ENCODE data around the gene TTC28.

Gene TTC28

DNA sequence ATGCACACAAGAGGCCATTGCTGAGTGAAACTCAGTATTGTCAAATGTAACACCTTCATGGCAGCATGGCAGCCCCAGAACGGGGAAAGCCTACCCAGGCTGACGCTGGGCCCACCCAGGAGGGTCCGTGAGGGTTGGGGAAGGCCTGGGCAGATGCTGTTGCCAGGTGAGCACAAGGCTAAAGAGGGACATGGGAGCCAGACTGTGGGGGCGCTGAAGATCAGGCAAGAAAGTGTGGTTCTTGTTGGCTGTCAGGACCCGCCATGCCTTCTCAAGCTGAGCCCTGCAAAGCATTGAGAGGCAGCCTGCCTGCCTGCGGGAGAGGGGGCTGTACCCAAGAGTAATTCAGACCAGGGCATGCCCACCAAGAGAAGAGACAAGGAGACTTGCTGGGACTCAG lies 675.6 kb downstream of the TTC28 start:
- no peak for DNase-seq (ENCODE audit: low read depth, low spot score)
- no peak for TF ChIP-seq CTCF (IDR thresholded peaks at IDR 0.05; ENCODE audit: insufficient read depth, low read length, missing control alignments)
- POLR2A ChIA-PET = no interaction called here
- H3K4me3 ChIP-seq (ENCODE audit: low read depth, low read length) = no peak overlapping the region
- CTCF ChIA-PET = interaction anchor here (1.9 to 20.1 kb wide), 3 partner anchors 9 to 124 kb away, joined by 7 to 514 read pairs (median 9); no protein-coding TSS in a partner anchor

DNA sequence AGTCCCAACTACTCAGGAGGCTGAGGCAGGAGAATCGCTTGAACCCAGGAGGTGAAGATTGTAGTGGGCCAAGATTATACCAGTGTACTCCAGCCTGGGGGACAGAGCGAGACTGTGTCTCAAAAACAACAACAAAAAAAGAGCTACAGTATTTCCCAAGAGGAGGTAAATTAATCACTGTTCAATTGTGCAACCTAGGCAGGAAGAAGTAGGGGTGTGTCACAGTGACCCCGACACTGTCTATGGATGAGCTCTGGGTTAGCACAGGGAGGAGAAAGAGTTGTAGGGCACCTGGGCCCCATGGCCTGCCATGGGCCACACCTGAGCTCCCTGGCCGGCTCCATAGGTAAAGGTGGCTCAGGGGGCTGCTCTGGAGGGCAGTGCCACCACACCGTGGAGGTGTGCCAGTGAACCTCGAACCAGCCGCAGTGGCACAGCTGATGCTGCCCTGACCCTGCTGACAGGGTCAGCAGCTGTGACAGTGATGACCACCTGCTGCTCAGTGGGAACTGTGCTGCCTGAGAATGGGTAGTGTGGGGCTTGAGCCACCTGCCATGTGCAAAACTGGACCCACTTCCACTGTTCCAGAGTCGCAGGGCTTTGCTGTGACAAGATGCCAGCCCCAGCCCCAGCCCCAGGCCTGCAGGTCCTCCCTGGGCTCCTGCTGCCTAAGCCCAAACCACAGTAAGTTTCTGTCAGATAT lies 676.6 kb downstream of the TTC28 start:
- no peak overlapping the region for H3K4me3 ChIP-seq (ENCODE audit: low read depth, low read length)
- no peak for DNase-seq (ENCODE audit: low read depth, low spot score)
- TF ChIP-seq CTCF (IDR thresholded peaks at IDR 0.05; ENCODE audit: insufficient read depth, low read length, missing control alignments) = no peak
- POLR2A ChIA-PET = no interaction called here
- CTCF ChIA-PET = interaction anchor here (0.8 to 20.1 kb wide), 9 partner anchors 8 to 134 kb away, joined by 3 to 514 read pairs (median 7); partner anchors contain the start of gene PITPNB

DNA sequence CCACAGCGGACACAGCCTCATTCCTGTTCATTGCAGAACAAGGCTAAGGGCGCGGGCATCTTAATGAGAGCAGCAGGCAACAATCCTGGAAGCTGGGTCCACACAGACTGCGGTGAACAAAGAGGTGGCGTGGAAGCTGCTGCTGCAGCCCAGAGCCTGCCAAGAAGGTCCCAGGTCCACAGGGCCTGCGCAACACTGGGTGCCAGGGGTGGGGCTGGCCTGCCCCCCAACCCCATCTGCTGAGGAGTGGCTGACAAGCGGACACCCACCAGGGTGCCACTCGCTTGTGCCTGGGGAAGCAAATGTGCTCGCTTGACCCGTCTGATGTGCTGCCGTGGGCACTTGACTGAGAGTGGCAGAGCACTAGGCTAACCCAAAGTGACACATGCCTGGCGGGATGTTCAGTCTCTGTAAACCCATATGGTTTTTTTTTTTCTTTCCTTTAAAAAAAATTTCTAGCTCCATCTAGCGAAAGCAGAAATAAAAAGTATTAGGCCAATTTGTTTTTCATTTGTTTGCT lies 677.4 kb downstream of the TTC28 start:
- H3K4me3 ChIP-seq (ENCODE audit: low read depth, low read length) = no peak overlapping the region
- no peak for DNase-seq (ENCODE audit: low read depth, low spot score)
- ChIA-PET POLR2A (no interaction called here), CTCF (interaction anchor here (0.8 to 20.1 kb wide), 6 partner anchors 14 to 122 kb away, joined by 3 to 514 read pairs (median 6); partner anchors contain the start of gene PITPNB)
- TF ChIP-seq CTCF (IDR thresholded peaks at IDR 0.05; ENCODE audit: insufficient read depth, low read length, missing control alignments) = no peak

- H3K4me3 ChIP-seq (ENCODE audit: low read depth, low read length) = no peak overlapping the region
- no peak for TF ChIP-seq CTCF (IDR thresholded peaks at IDR 0.05; ENCODE audit: insufficient read depth, low read length, missing control alignments)
- CTCF ChIA-PET = interaction anchor here (1.2 to 20.1 kb wide), 2 partner anchors 8 to 121 kb away, joined by 3 to 514 read pairs; no protein-coding TSS in a partner anchor
- DNase-seq (ENCODE audit: low read depth, low spot score) = no peak
- POLR2A ChIA-PET = no interaction called here
Observed at GRCh38 chr22:28001171-28001835, 678.3 kb downstream of the TTC28 start.

- TF ChIP-seq CTCF (IDR thresholded peaks at IDR 0.05; ENCODE audit: insufficient read depth, low read length, missing control alignments) = no peak
- ChIA-PET CTCF (interaction anchor here (1.0 to 20.1 kb wide), 5 partner anchors 11 to 120 kb away, joined by 3 to 514 read pairs (median 6); no protein-coding TSS in a partner anchor), POLR2A (no interaction called here)
- H3K4me3 ChIP-seq (ENCODE audit: low read depth, low read length) = no peak overlapping the region
- no peak for DNase-seq (ENCODE audit: low read depth, low spot score)
Observed at GRCh38 chr22:28000361-28000760, 679.3 kb downstream of the TTC28 start.

GRCh38 chr22:27999876-28000275 lies 679.8 kb downstream of the TTC28 start:
- no peak overlapping the region for H3K4me3 ChIP-seq (ENCODE audit: low read depth, low read length)
- ChIA-PET POLR2A (no interaction called here), CTCF (interaction anchor here (1.0 to 20.1 kb wide), 5 partner anchors 10 to 120 kb away, joined by 3 to 514 read pairs (median 6); no protein-coding TSS in a partner anchor)
- no peak for TF ChIP-seq CTCF (IDR thresholded peaks at IDR 0.05; ENCODE audit: insufficient read depth, low read length, missing control alignments)
- no peak for DNase-seq (ENCODE audit: low read depth, low spot score)

Data from AG04449 (cell line).